Heart left ventricle (tissue), 16 donors: ENCODE measurements around the gene EPHB6. TPM values are rescaled to one million over a fixed set of nuclear protein-coding genes. Genes with fewer than 3 reads are reported as not detected.

Experiments
- ATAC-seq, 4 donors: fragments of 200-7000 bp; cut with Tn5 transposase; one replicate each; pipeline ENCODE4 v1.9.1; 2020 to 2022; ENCODE audit warnings: moderate library complexity in 4 of 4, mild to moderate bottlenecking in 3 of 4, moderate number of reproducible peaks in 1 of 4
- DNase-seq, 5 donors: peaks; one replicate each; pipeline ENCODE4 v3.0.0-alpha.2; 2020
- H3K27ac ChIP-seq, 12 donors: fragments of 200-600 bp; sonication (generic) in 4 of 12; one replicate each; pipeline versions ENCODE4 v1.5.0 to v1.8.0; 2016 to 2022; ENCODE audit warnings: mild to moderate bottlenecking in 2 of 12
- H3K27me3 ChIP-seq, 9 donors: fragments of 200-600 bp; sonication (generic) in 2 of 9; one replicate each; pipeline versions ENCODE4 v1.5.1 to v1.8.0; 2016 to 2022; ENCODE audit warnings: mild to moderate bottlenecking in 3 of 9
- H3K36me3 ChIP-seq, 9 donors: fragments of 200-600 bp; sonication (generic) in 2 of 9; one replicate each; pipeline versions ENCODE4 v1.5.0 to v1.8.0; 2018 to 2022; ENCODE audit warnings: mild to moderate bottlenecking in 2 of 9
- H3K4me1 ChIP-seq, 12 donors: fragments of 200-600 bp; sonication (generic) in 4 of 12; one replicate each; pipeline versions ENCODE4 v1.5.0 to v1.8.0; 2016 to 2022; ENCODE audit warnings: mild to moderate bottlenecking in 3 of 12
- H3K4me3 ChIP-seq, 12 donors: fragments of 200-600 bp; sonication (generic) in 4 of 12; one replicate each; pipeline versions ENCODE4 v1.5.0 to v1.8.0; 2017 to 2022; ENCODE audit warnings: mild to moderate bottlenecking in 9 of 12, moderate library complexity in 4 of 12
- H3K9me3 ChIP-seq, 12 donors: fragments of 200-600 bp; sonication (generic) in 4 of 12; one replicate each; pipeline versions ENCODE4 v1.5.0 to v1.8.0; 2016 to 2022; ENCODE audit warnings: mild to moderate bottlenecking in 1 of 12
- POLR2A ChIP-seq, 2 donors: fragments of 450-650 bp; IDR thresholded peaks; one replicate each; pipeline ENCODE4 v1.6.1; 2017; ENCODE audit warnings: antibody characterized with exemption in 2 of 2, mild to moderate bottlenecking in 2 of 2, moderate library complexity in 2 of 2
- WGBS, 4 donors: extraction: QIAGEN DNeasy Blood & Tissue Kit in 2 of 4; methylation state at CpG; one replicate each; pipeline versions ENCODE4 v1.1.5 to v1.1.7; 2013 to 2018; 5-methylcytosine and 5-hydroxymethylcytosine counted together
- intact Hi-C, 10 donors: fragments of 100-400 bp; cut with DNase I; formaldehyde crosslinking; loops; one replicate each; pipeline versions ENCODE4 v1.11.1 to v1.14.2; 2022
- polyA plus RNA-seq, 2 donors: library from polyadenylated mRNA; stranded (reverse); fragments of 200-250 nt; gene quantifications; one replicate each; pipeline ENCODE4 v1.2.3, GENCODE V29; 2013
- total RNA-seq, 9 donors: library from RNA; depleted of rRNA in 2 of 9; stranded (reverse); fragments of >200 nt in 2 of 9; fragmentation: NEBNext Ultra II Directional in 3 of 9; extraction: Animal tissue kit (Norgen Biotek cat#: 25700) in 3 of 9; gene quantifications; one replicate each; pipeline versions ENCODE4 v1.1.0 to v1.2.4, GENCODE V29; 2016 to 2023
- TF ChIP-seq, protein P1 (sequence below), 12 donors: fragments of 200-600 bp; sonication (generic) in 4 of 12; IDR thresholded peaks; one replicate each; pipeline versions ENCODE4 v1.5.0 to v1.8.0; 2018 to 2022; ENCODE audit warnings: antibody characterized with exemption in 12 of 12, mild to moderate bottlenecking in 5 of 12
- donor health status: ischemic (EF 13 %, LVEDD 7.1; RV severe dilation, severe dysfunction).
- donor health status: healthy with polysubstance abuse.
- donor health status: DM: no; HTN: yes; CAD: no.
- donor health status: DM: no; HTN: no; CAD: no.
- donor health status: ischemic (EF 25% LVEDD 6.9; RV normal size, moderate dysfunction).
- donor health status: ischemic (EF 25% LVEDD 5.7; RV mildly dilated, moderate dysfunction).
- donor health status: healthy.
- donor health status: DM: yes; HTN: yes; CAD: no.
- donor health status: ischemic (EF 35%, LVEDD 5.7; RV mildly dilated, moderate dysfunction).
- donor health status: nonischemic (EF 11% LVEDD 7.7; RV severe dilation, severe dysfunction).
- donor health status: DM: yes; HTN: yes; CAD: no.
- donor health status: PGD.
- donor health status: ischemic (EF 29% LVEDD 5.4; RV normal size, mild dysfunction).
- donor health status: nonischemic (EF 23%, LVEDD 6.1; RV moderate dilation, normal function).

The EPHB6 gene
- total and polyA plus RNA-seq, 11 donors, result 1.5 to 20.3 (median 3.3) TPM

DNA sequence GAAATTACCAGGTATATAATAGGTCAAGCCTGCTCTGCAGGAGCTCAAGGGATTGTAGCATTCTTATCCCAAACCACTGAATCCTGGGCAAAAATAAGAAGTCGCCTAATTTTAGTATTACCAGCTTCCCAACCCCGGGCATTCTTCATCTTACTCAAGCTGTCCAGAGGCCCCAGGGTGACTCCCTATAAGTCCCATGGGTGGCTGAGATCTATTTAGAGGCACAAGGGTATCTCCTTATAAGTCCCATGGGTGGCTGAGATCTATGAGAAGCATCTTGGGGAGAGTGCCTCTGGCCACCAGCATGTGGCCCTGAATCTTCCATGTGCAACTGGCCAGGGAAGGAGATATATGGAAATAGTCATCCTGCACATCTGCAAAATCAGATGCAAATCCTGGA lies 45.2 kb upstream of the EPHB6 start:
- H3K4me1 ChIP-seq, result peaks cover 0 to 16% (median 0%) of the 10 kb centered on the region in 12 donors
- no peak for ATAC-seq
- TF ChIP-seq POLR2A (IDR thresholded peaks at IDR 0.05), result no peak
- TF ChIP-seq, protein P1, sequence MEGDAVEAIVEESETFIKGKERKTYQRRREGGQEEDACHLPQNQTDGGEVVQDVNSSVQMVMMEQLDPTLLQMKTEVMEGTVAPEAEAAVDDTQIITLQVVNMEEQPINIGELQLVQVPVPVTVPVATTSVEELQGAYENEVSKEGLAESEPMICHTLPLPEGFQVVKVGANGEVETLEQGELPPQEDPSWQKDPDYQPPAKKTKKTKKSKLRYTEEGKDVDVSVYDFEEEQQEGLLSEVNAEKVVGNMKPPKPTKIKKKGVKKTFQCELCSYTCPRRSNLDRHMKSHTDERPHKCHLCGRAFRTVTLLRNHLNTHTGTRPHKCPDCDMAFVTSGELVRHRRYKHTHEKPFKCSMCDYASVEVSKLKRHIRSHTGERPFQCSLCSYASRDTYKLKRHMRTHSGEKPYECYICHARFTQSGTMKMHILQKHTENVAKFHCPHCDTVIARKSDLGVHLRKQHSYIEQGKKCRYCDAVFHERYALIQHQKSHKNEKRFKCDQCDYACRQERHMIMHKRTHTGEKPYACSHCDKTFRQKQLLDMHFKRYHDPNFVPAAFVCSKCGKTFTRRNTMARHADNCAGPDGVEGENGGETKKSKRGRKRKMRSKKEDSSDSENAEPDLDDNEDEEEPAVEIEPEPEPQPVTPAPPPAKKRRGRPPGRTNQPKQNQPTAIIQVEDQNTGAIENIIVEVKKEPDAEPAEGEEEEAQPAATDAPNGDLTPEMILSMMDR (IDR thresholded peaks at IDR 0.05), result no peak
- H3K27ac ChIP-seq, result peak overlapping the region in 2 of 12 donors; percentile 9 to 83
- intact Hi-C loops, result loop anchor here in 3 of 10 donors (2.0 to 10.0 kb wide), 2 partner anchors 175 to 177 kb away; no protein-coding TSS in a partner anchor
- no peak for DNase-seq
- H3K36me3 ChIP-seq, result no peaks in the 10 kb centered on the region
- H3K9me3 ChIP-seq, result no peaks in the 10 kb centered on the region
- WGBS, 4 donors, result 69 to 82% (median 78%) methylated on average over 2 of the region's 2 CpGs
- H3K4me3 ChIP-seq, result peak overlapping the region in 1 of 12 donors; percentile 15
- peaks cover 0 to 72% (median 26%) of the 10 kb centered on the region in 9 donors for H3K27me3 ChIP-seq

DNA sequence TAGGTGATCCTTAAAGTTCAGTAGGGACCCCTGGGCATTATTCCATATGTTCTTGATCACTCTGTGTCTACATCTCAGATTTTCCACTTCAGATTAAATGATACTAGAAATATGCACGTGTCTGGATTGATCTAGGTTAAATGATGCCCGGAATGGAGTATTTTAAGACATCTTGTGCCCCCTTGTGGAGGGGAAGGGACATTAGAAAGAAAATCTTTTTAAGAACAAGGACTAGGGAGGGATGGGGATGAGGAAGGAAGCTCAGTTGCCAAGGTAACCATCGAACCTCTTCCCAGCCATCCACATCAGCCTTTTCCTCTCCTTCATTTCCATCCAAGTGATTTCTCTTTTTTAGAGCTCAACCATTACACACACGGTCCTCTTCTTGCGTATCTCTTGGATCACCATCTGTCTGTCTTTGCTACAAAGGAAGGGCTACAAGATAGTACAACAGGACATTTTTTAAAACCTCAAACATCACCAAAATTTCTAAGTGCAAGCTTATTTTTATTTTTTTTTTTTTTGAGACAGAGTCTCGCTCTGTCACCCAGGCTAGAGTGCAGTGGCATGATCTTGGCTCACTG lies 43.6 kb upstream of the EPHB6 start:
- TF ChIP-seq, protein P1 (IDR thresholded peaks at IDR 0.05), result peak; percentile 34 to 60 (median 47)
- TF ChIP-seq POLR2A (IDR thresholded peaks at IDR 0.05), result no peak
- Histone ChIP-seq H3K36me3 (no peaks in the 10 kb centered on the region), H3K27me3 (peaks cover 0 to 76% (median 26%) of the 10 kb centered on the region in 9 donors), H3K27ac (peak overlapping the region in 1 of 12 donors; percentile 83), H3K4me3 (no peak overlapping the region), H3K9me3 (no peaks in the 10 kb centered on the region), H3K4me1 (peaks cover 0 to 16% (median 0%) of the 10 kb centered on the region in 12 donors)
- WGBS, 4 donors, result 24 to 29% (median 28%) methylated on average over 6 of the region's 6 CpGs
- intact Hi-C loops, result loop anchor here in 3 of 10 donors (2.0 to 10.0 kb wide), 2 partner anchors 176 to 178 kb away; no protein-coding TSS in a partner anchor
- ATAC-seq, result no peak
- no peak for DNase-seq

DNA sequence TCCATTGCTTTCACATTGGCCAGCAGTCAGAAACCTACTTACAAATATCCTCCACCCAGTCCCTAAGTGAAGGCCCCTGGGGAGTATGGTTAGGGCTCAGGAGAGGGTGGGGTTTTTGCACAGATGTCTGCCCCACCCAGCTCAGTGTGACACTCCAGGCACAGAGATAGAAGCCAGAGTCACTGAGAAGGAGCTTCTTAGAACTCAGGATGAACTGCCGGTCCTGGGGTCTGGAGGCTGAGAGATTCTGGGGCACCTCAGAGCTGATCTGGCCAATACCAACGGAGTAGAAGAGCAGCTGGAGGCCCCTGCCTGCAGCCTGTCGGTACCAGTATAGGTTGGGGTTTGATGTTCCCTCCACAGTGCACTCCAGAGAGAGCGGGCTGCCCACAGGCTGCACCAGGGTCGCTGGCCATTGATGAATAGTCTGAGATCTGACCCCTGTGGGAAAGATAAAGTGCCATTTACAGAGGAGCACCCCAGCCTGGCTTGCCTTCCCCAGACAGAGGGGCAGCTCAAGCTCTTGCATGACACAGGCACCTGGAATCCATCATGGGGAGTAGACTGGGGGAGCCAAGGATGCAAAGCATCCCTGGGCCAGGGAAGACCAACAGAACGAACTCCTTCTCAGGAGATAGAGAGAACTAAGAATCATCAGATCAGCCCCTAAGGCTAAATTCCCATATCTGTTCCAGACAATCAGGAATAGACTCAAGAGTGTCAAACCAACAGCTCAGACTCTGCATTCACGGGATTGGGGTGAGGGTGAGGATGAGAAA lies 42.2 kb upstream of the EPHB6 start:
- TF ChIP-seq POLR2A (IDR thresholded peaks at IDR 0.05), result no peak
- TF ChIP-seq, protein P1 (IDR thresholded peaks at IDR 0.05), result no peak
- H3K4me3 ChIP-seq, result no peak overlapping the region
- ATAC-seq (no peak), DNase-seq (no peak)
- peaks cover 0 to 6% (median 0%) of the 10 kb centered on the region in 12 donors for H3K4me1 ChIP-seq
- 22 to 35% (median 27%) methylated on average over 3 to 7 of the region's 7 CpGs for WGBS, 4 donors
- no peaks in the 10 kb centered on the region for H3K9me3 ChIP-seq
- H3K27me3 ChIP-seq, result peaks cover 0 to 77% (median 23%) of the 10 kb centered on the region in 9 donors
- H3K36me3 ChIP-seq, result no peaks in the 10 kb centered on the region
- intact Hi-C loops, result loop anchor here in 2 of 10 donors (10.0 kb wide), 1 partner anchor 178 kb away; no protein-coding TSS in a partner anchor
- no peak overlapping the region for H3K27ac ChIP-seq

DNA sequence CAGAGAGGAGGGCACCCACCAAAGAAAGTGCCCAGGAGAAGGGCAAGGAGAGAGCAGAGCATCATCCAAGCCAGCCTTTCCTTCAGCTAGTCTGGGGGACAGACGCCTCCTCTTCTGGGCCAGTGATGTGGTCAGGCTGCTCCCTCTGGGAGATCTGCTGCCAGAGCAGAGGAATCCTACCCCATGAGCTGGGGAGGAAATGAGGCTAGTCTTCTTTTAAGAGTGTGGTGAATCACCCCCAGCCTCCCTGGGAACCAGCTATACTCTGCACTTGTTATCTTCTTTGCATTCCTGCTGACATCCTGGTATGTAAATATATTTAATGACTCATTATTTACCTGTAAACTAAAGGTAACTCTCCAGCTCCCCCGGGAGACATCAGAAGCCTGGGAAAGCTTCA lies 41.6 kb upstream of the EPHB6 start:
- DNase-seq (no peak), ATAC-seq (no peak)
- WGBS, 4 donors, result 9 to 22% (median 12%) methylated on average over 1 to 2 of the region's 2 CpGs
- Histone ChIP-seq H3K4me1 (peaks cover 0 to 2% (median 0%) of the 10 kb centered on the region in 12 donors), H3K9me3 (no peaks in the 10 kb centered on the region), H3K27ac (no peak overlapping the region), H3K36me3 (no peaks in the 10 kb centered on the region), H3K27me3 (peaks cover 0 to 75% (median 23%) of the 10 kb centered on the region in 9 donors), H3K4me3 (no peak overlapping the region)
- intact Hi-C loops, result loop anchor here in 2 of 10 donors (10.0 kb wide), 1 partner anchor 178 kb away; no protein-coding TSS in a partner anchor
- TF ChIP-seq POLR2A (IDR thresholded peaks at IDR 0.05), result no peak
- TF ChIP-seq, protein P1 (IDR thresholded peaks at IDR 0.05), result no peak
